NCI-H128 (cell line): Measurements from ENCODE around the gene ABCG1.

Source experiments
- DNase-seq: peaks from one replicate; lab custom pipeline; 2025; ENCODE audit not compliant: unreplicated experiment; lab: John Stamatoyannopoulos, UW

The ABCG1 gene

DNA sequence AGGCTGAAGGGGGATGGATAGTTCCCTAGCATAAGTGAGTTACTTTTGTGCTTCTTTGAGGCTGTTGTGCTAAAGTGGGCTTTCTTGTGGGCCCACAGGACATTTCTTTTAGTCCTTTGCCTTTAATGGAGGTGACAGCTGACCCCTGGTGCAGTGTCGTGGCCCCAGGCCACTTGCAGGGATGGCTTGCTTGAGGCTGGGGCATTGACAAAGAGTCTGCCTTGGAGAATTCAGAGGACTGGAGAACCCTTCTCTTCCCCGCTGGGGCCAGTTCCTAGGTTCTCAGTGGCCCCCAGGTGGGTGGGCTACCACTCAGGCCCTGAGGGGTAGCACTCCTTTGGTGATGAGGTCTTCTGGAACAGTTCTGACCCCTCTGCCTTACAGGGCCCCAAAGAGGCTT, 12.8 kb downstream of the ABCG1 start:
- no peak for DNase-seq

DNA sequence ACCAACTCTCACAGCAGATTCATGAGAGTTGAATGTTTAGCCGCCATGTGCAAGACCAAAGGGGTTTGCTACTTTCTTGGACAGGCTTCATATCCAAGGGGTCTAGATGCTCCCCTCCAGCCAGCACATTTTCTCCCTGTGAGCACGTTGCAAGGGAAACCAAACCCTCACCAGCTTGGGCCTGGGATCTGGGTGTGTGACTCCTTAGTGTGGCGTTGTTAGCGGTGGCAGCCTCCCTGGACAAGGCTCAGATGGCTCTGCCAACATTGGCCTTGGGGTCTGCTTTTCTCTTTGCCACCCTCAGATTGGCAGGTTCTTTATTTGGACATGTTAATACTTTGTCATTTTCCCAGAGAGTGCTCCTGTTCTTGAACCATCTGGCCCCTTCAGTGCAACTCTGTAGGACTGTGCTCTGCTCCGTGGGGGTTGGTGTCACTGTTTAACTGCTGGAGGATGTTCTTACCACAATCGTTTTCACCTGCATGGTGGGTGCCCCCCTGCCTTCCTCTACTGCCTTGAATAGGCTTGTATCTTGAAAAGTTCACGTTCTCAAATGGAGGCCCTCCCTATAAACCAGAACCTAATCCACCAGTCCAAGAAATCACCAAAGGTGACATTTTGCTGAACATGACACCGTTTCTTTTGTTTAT, 13.4 kb downstream of the ABCG1 start:
- no peak for DNase-seq

DNA sequence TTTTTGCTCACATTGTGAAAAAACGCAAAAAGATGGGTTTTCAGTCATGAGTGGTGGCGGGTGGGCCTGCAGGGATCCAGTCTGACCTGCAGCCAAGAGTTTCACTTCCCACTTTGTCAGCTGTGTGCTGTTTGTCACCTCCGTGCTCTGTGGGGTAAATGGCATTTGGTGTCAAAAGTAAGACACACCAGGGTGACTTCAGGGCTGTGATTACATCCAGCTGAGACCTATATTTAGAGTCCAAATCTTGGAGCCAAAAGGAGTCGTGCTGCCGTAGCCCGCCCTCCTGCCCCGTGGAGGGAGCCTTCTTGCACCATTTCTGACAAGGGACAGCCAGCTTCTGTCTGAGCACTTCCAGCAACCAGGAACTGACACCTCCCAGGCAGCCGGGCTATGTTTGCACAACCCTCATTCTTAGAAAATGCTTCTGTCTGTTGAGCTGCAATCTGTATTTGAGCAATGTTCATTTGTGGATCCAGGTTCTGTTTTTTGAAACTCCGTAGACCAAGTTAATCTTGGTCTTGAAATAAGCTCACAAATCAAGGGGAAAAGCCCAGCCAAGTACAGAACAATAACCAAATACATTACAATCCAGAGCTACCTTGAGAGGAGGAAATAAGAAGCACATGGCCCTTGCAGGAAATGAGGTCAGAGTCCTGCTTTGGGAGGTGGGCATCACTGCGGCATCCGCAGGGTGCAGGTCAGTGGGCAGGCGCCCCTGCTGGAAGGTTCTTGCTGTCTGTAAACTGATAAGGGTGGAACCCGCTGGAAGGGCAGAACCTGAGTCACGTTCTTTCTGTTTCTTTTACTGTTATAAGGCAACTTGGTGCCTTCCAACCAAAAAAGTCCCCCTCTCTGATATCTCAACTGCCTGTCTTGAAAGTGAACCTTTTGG, 14.4 kb downstream of the ABCG1 start:
- DNase-seq: no peak

DNA sequence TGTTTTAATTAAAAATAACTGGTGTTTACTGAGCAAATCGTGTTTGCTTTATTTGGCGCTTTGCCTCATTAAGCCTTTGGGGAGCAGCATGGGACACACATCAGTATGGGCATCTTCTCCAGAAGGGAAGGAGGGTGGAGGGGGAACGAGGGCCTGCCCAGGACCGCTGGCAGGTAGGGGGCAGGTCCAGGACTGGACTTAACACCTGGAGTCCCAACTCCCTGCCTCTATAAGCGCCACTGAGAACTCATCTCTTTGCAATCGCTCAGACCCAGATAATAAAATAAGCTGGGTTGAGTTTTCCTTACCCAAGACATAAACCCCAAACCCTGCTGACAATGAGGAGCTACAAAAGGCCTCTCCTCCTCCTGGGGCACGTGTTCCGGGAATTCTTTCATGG, 15.1 kb downstream of the ABCG1 start:
- no peak for DNase-seq

DNA sequence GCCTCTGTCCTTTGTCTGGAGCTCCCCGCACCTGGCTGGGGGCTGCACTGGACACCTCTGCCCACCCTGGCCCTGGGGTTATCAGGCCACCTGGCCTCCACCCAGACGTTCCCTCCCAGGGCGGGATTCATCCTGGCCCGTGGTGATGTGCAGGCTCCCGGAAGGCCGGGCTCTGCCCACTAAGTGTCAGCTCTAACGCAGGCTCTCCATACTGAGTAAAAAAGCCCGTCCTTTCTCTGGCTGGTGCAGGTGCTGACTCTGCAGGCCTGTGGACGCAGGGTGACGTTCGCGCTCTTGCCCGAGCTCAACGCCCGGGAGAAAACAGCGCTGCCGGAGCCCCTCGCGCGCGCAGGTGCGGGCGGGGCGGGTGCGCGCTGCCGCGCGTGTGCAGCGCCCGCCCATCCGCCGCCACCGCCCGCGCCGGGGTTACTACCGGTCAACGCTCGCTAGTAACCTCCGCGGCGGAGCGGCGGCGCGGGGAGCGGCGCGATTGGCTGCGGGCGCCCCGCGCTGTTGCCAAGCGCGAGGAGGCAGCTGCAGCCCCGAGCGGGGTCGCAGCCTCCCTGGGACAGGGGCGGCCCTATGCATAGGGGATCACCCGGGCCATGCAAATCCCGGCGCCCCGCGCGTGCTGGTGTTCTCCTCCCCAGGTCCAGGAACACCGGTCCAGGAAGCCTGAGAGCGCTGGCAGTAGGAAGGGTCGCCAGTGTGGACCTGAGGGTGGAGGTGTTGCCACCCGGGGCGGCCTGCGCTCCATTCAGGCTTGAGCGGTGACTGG, 15.7 kb downstream of the ABCG1 start:
- peak; percentile 28 for DNase-seq

DNA sequence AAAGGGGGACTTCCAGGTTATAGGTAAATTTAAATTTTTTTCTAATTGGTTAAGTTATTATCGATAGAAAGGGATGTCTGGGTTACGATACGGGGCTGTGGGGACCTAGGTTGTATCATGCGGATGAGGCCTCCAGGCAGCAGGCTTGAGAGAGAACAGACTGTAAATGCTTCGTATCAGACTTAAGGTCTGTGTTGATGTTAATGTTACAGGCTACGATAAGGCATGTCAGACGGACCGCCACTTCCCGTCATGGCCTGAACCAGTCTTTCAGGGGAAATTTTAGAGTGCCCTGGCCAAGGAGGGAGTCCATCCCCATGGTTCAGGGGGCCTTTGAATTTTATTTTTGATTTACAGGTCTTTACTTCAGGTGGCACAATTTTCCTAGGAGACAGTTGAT, 16.7 kb downstream of the ABCG1 start:
- no peak for DNase-seq

DNA sequence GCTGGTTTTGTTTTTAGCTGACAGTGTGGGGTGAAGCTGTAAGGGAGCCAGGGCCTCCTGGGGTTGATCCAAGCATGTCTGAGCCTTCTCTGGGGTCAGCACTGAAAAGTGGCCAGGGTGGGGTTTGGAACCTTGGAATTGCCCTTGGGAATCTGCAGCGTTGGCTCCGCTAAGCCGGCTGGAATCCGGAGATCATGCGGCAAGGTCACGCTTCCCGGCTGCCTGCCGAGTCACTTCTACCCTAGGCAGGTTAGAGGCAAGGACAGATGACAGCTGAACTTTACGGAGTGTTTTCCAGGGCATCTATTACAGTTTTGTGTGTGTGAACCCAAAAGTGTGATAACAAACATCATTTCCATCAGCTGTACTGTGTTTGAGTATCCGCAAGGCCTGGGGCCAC, 17.1 kb downstream of the ABCG1 start:
- no peak for DNase-seq

DNA sequence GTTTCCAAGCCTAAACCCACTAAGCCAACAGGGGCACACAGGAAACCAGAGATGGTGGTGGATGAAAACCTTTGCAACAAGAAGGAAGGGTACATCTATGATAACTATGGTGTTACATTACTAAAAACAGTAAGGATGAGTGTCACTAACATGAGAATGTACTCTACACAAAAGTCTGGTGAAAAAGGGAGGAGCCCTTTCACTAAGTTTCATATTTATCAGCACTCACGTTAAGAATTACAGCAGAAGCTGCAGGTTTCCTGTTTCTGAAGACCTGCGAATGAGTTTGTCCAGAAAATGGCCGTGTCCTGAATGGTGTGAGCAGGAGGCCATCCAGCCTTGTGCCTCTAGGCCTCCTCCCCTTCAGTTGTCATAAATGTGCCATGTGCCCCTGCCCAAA, 17.8 kb downstream of the ABCG1 start:
- no peak for DNase-seq

DNA sequence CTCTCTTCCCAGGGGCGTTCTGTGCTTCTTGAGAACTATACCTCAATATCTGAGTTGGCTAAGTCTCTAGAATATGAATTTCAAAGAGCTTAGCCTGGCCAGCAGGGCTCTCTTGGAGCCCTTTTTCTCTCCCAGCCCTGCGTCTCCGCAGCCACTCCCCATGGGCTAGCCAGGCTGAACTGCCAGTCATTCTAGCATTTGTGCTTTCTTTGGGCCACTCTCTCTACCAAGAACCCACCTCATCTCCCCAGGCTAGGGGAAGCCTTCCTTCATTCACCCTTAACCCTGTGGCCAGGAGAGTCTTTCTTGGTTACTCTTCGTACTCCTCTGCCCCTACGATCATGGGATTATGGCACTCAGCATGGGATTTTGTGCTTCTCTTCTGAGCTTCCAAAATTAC, 18.2 kb downstream of the ABCG1 start:
- DNase-seq: no peak

DNA sequence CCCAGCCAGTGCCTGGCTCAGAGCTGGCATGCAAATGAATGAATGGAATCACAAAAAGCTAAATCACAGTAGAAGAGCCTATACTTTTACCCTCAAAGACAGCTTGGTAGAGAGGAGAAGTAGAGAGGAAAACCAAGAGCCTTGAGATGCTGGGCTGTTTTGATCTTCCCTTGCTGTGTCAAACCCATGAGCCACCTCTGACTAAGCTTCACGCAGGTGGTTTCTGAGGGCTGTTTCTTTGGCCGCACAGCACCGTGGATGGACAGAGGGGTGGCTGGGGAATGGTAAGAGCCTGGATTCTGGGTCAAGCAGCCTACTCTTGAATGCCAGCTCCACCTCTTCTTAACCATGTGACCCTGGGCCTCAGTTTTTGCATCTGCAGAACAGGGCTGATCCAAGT, 18.6 kb downstream of the ABCG1 start:
- no peak for DNase-seq

DNA sequence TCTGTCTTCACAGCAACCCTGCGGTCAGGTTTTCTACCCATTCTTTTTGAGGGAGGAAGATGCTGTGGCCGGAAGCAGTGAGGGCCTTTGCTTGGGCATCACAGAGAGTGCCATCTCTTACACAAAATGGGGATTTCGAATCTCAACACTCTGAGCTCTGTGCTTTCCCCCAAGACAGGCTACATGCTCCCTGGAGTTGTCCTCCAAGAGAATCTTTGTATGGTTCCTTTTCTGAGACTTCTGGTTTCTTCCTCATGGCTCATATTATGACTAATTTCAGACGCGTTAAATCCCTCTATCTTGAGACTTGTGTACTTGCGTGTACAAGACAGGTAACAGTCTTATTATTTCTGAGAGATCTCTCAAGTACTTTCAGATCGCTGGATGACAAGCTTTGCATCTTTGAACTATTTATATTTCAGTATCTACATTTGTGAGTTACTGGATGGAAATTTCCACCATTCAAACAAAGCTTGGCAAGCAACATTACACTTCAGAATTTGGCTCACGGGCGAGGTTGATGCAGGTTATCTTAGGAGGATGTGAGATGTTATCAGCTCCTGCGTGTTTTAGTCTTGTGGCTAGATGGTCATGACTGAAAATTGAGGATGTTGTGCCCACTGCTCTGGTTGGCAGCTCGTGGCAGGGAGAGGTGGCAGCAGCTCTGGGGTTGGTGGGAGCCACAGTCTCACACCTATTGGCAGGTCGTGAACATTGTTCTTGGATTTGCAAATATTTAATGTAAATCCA, 19.4 kb downstream of the ABCG1 start:
- no peak for DNase-seq

DNA sequence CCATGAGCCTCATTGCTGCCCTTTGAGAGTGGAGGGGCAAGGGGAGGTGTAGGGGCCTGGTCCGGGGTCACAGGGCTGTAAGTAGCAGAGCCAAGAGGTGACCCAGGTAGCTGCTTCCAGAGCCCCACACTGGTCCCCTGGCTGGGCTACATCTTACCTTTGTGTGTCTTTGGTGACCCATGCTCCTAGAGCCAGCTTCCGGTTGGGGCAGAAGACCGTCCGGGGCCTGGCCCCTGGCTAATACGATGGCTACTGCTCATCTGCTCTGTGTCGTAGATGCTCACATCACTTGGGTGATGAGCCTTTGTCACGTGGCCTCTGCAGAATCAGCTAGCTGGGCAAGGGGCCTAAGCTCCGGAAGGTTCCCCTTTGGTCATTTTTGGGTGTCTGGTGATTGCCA, 20.6 kb downstream of the ABCG1 start:
- no peak for DNase-seq

DNA sequence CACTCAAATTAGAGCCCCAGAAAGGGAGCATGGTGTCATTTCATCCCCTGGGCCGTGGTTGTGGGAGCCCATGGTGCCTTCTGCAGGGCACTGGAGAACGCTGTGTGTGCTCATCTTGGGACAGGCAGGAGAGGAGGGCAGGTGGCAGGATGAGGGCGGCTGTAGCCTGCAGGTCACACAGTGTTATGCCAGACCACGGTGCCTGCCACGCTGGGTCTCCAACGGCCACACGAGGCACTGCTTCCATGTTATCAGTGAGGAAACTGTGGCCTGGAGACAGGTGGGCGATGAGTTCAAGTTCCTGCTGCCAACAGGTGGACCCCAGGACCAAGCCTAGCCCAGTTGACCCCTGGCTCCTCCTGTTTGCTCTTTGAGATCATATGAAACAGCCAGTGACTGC, 21.0 kb downstream of the ABCG1 start:
- DNase-seq: no peak

DNA sequence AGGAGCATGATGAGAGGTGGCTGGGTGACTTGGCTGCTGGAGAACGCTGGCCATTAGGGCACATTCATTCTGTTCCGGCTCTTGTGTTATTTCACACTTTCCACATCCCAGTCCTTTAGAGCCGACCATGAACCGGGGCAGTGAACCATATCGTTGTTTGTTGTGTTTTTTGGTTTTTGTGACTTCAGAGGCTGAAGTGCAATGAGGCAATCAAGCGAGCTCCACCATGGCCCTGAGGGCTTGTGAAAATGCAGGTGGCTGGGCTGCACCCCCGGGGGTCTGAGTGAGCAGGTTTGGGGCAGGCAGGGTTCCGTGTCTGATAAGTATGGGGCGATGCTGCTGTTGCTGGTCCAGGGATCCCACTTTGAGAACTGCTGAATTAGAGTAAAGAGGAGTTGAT, 23.7 kb downstream of the ABCG1 start:
- DNase-seq: no peak

DNA sequence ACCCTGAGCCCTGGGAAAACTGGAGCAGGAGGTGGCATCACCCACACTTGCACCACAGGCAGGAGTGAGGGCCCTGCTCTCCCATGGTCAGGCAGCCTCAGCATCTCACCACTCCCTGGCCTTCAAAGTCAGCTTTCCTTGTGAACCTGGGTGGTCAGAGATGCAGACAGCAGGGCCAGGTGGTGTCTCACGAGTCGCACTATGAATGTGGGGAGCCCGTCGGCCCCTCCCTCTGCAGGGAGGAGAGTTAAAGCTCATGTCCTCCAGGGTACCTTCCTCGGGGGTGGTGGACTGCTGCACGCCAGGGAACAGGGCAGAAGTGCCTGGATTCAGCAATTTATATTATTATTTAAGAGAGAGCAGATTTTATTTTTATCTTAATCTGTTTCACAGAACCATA, 24.1 kb downstream of the ABCG1 start:
- DNase-seq: no peak

DNA sequence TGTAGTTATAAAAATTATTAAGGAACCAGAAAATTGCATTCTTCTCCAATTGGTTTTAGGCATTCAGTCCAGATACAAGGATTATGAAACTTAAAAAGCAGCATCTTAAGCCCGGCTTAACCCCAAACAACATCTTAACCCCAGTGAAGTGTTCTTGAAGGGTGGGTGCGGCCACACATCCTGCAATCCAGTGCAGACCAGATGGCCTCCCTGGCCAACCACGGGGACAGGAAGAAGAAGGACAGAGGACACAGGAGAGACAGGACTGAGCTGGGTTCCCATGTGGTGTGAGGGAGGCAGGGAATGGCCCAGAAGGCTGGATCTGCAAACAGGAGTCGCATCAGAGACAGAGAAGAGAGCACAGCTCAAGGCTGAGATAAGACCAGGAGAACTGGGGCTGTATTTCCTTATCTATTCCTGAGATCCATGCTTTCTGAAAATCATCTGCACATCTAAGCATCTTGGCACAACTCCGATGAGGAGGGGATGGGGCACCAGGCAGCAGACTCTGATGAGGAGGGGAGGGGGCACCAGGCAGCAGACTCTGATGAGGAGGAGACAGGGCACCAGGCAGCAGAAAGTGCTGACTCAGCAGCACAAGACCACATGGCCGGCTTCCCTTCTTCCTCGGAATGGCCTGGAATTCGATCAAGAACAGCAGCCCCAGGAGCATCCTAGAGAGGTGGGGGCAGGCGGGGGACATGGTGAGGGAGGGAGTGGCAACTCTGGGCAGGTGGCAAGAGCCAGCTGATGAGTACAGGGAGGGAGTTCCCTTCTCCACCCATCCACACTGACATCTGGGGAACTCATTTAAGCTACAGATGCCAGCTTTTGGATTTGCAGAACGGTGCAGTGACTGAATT, 26.6 kb downstream of the ABCG1 start:
- DNase-seq: no peak

DNA sequence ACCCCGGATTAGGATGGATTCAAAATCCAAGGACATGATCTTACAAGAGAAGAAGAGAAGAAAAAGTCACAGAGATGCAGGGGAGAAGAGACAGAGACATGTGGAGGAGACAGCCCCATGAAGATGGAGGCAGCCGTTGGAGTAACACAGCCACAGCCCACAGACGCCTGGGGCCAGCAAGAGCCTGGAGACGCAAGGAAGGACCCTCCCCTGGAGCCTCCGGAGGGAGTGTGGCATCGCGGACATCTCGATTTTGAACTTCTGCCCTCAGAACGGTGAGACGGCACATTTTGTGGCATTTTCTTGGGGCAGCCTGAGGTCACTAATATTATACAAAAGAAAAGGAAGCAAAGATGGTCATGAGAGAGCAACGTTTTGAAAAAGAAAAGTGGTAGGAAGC, 28.8 kb downstream of the ABCG1 start:
- DNase-seq: no peak

DNA sequence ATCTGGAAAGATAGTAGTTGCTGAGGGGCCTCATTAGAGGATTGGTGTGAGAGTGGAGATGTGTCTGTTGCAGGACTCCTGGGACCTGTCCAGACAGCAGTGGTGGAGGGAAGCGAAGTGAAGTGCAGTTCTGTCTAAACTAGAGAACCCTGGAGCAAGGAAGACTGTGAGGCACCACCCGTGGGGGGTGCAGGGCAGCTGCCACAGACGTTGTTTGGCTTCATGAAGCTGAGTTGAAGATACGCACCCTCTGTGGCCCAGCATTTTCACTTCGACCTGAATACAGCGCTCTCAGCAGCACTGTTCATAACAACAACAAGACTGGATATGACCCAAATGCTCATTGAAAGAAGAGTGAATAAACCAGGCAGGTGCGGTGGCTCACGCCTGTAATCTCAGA, 29.3 kb downstream of the ABCG1 start:
- no peak for DNase-seq

DNA sequence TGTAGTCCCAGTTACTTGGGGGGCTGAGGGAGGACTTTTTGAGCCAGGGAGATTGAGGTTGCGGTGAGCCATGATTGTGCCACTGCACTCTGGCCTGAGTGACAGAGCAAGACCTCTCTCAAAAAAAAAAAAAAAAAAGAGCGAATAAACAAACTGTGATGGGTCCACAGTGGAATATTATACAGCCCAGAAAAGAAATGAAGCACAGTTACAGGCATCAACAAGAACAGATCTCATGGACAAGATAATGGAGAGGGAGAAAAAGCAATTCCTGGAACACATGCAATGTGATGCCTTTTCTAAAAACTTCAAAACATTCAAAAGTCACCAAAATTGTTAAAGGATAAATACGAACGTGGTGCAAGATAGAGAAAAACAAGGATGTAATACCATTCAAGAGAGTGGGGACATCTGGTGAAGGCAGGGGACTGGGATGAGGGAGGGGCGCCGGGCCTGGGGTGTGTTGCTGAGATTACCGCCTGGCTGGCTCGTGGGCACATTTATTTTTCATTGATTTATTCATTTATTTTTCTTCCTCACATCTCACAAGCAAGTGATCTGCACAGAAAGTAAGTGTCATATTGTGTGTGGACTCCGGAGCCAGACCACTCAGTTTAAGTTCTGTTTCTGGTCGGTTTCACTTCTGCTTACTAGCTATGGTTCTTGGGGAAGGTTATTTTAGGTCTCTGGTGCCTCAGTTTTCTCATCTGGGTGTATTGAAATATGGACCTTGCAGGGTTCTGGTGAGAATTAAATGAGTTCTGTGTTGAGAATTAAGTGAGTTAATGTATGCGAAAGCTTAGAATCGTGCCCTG, 30.1 kb downstream of the ABCG1 start:
- no peak for DNase-seq
